Esophagus squamous epithelium (tissue), 5 donors: Measurements from ENCODE around the gene NDUFS4. TPM values are rescaled to one million over a fixed set of nuclear protein-coding genes. Genes with fewer than 3 reads are reported as not detected.

ENCODE experiments used
- DNase-seq: peaks from one replicate; lab custom pipeline; 2025; lab: John Stamatoyannopoulos, UW
- H3K27ac ChIP-seq, 4 donors: fragments of 200-600 bp; sonication (generic); one replicate each; pipeline ENCODE4 v1.5.1; 2016 to 2019; ENCODE audit warnings: mild to moderate bottlenecking in 1 of 4
- H3K27me3 ChIP-seq, 4 donors: fragments of 200-600 bp; sonication (generic); 1 replicate in 3 of 4; 2 replicates in 1 of 4; pipeline versions ENCODE4 v1.5.1 to v1.6.0; 2017 to 2021; ENCODE audit warnings: antibody characterized with exemption in 1 of 4
- H3K36me3 ChIP-seq, 3 donors: fragments of 200-600 bp; sonication (generic); one replicate each; pipeline ENCODE4 v1.5.1; 2016 to 2019
- H3K4me1 ChIP-seq, 3 donors: fragments of 200-600 bp; sonication (generic); one replicate each; pipeline ENCODE4 v1.5.1; 2017 to 2019
- H3K4me3 ChIP-seq, 4 donors: fragments of 200-600 bp; sonication (generic); 1 replicate in 3 of 4; 2 replicates in 1 of 4; pipeline ENCODE4 v1.5.1; 2016 to 2019; ENCODE audit warnings: mild to moderate bottlenecking in 2 of 4, moderate library complexity in 1 of 4
- H3K9me3 ChIP-seq, 3 donors: fragments of 200-600 bp; sonication (generic); one replicate each; pipeline ENCODE4 v1.5.1; 2016 to 2019
- CTCF ChIP-seq, 6 experiments: fragments of 450-650 bp in 4 of 6; fragments of 200-600 bp in 2 of 6; sonication (generic) in 2 of 6; IDR thresholded peaks; one replicate each; pipeline ENCODE4 v1.5.1; 2016 to 2019; ENCODE audit warnings: antibody characterized with exemption in 6 of 6, mild to moderate bottlenecking in 4 of 6, moderate library complexity in 4 of 6
- POLR2A ChIP-seq, 4 donors: fragments of 450-650 bp; IDR thresholded peaks; one replicate each; pipeline ENCODE4 v1.6.1; 2017; ENCODE audit warnings: antibody characterized with exemption in 4 of 4, mild to moderate bottlenecking in 4 of 4, moderate library complexity in 3 of 4
- WGBS, 2 donors: methylation state at CpG; one replicate each; pipeline ENCODE4 v1.1.5; 2018; 5-methylcytosine and 5-hydroxymethylcytosine counted together
- intact Hi-C: fragments of 100-400 bp; cut with DNase I; formaldehyde crosslinking; loops from one replicate; pipeline ENCODE4 v1.15.0; 2022
- total RNA-seq, 4 donors: library from RNA; depleted of rRNA; stranded (reverse); fragments of >200 nt; gene quantifications; one replicate each; pipeline ENCODE4 v1.1.0, GENCODE V29; 2016
- donor health status: DM: yes; HTN: yes; CAD: no.

NDUFS4 gene
- total RNA-seq, 4 donors from 2014 or later, result 70.8 to 129 (median 89.8) TPM

DNA sequence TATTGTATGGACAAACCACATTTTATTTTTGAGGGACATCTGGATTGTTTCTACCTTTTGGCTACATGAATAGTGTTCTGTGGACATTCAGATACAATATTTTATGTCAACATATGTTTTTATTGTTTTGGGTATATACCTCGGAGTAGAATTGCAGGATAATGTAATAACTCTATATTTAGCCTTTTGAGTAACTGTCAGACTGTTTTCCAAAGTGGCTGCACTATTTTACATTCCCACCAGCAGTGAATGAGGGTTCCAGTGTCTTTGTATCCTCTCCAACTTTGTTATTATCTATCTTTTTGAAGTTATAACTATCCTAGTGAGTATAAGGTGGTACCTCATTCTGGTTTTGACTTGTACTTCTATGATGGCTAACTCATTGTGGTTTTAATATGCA is 11.0 kb downstream of the NDUFS4 start:
- no peak overlapping the region for H3K27ac ChIP-seq
- no peak overlapping the region for H3K4me3 ChIP-seq
- 59 to 60% methylated on average over 1 of the region's 1 CpG for WGBS, 2 donors
- peaks cover 0 to 29% (median 0%) of the 10 kb centered on the region in 3 donors for H3K4me1 ChIP-seq
- H3K9me3 ChIP-seq, result no peaks in the 10 kb centered on the region
- no peaks in the 10 kb centered on the region for H3K27me3 ChIP-seq
- DNase-seq, result no peak
- TF ChIP-seq CTCF (IDR thresholded peaks at IDR 0.05), result no peak
- no peak for TF ChIP-seq POLR2A (IDR thresholded peaks at IDR 0.05)
- H3K36me3 ChIP-seq, result no peaks in the 10 kb centered on the region
- intact Hi-C loops, result no loop called here

DNA sequence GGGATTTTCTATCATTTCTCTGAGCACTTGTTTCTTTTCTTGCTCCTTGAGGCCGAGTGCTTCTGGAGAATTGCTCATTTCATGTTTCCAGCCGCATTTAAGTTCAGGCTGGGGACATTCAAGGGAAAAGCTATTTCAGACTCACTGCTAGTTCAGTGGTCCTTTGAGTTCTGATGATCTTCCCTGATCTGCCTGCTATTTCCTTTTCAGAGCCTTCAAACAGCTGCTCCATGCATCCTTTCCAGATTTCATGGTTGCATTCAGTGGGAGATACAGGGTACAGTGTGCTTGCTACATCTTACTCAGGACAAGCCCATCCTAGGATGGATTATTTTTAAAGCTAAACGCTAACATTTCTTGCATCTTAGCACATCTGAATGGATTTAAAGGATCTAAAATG is 14.7 kb downstream of the NDUFS4 start:
- Histone ChIP-seq H3K9me3 (no peaks in the 10 kb centered on the region), H3K27ac (no peak overlapping the region), H3K4me3 (no peak overlapping the region), H3K36me3 (no peaks in the 10 kb centered on the region), H3K4me1 (peaks cover 0 to 11% (median 0%) of the 10 kb centered on the region in 3 donors), H3K27me3 (no peaks in the 10 kb centered on the region)
- 71 to 92% methylated on average over 3 of the region's 3 CpGs for WGBS, 2 donors
- intact Hi-C loops, result no loop called here
- TF ChIP-seq CTCF (IDR thresholded peaks at IDR 0.05) (no peak), POLR2A (IDR thresholded peaks at IDR 0.05) (no peak)
- DNase-seq, result no peak

- no peak for DNase-seq
- H3K4me3 ChIP-seq, result no peak overlapping the region
- H3K36me3 ChIP-seq, result no peaks in the 10 kb centered on the region
- no peaks in the 10 kb centered on the region for H3K27me3 ChIP-seq
- no peak overlapping the region for H3K27ac ChIP-seq
- intact Hi-C loops, result no loop called here
- H3K9me3 ChIP-seq, result no peaks in the 10 kb centered on the region
- peaks cover 0 to 11% (median 0%) of the 10 kb centered on the region in 3 donors for H3K4me1 ChIP-seq
- TF ChIP-seq POLR2A (IDR thresholded peaks at IDR 0.05), result no peak
These were observed 15.4 kb downstream of the NDUFS4 start for GRCh38 chr5:53575831-53576230.

DNA sequence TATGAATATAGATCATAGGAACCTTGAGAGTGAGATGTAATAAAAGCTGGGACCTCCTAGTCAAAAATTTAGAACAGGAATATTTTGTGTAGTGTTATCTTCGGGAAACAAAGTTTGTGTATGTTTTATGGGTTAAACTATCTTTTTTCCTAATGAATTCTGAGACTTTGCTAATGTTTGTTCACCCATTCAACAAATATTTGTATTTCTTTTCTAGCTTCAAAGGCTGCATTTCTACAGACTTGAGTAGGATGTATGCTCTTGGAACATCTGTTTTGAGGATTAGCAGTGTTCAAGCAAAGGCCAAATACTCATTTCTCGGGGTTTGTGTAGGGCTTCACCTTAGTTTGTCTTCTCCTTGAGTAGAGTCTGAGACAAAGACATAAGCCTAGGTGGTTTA is 16.2 kb downstream of the NDUFS4 start:
- H3K4me1 ChIP-seq, result peaks cover 0 to 11% (median 0%) of the 10 kb centered on the region in 3 donors
- 74 to 83% methylated on average over 2 of the region's 2 CpGs for WGBS, 2 donors
- H3K27me3 ChIP-seq, result no peaks in the 10 kb centered on the region
- intact Hi-C loops, result no loop called here
- no peak for DNase-seq
- H3K27ac ChIP-seq, result no peak overlapping the region
- no peak overlapping the region for H3K4me3 ChIP-seq
- TF ChIP-seq POLR2A (IDR thresholded peaks at IDR 0.05) (no peak), CTCF (IDR thresholded peaks at IDR 0.05) (no peak)
- H3K9me3 ChIP-seq, result no peaks in the 10 kb centered on the region
- no peaks in the 10 kb centered on the region for H3K36me3 ChIP-seq

- no peaks in the 10 kb centered on the region for H3K36me3 ChIP-seq
- no peak overlapping the region for H3K27ac ChIP-seq
- no peak for DNase-seq
- peaks cover 0 to 11% (median 0%) of the 10 kb centered on the region in 3 donors for H3K4me1 ChIP-seq
- TF ChIP-seq POLR2A (IDR thresholded peaks at IDR 0.05), result no peak
- H3K9me3 ChIP-seq, result no peaks in the 10 kb centered on the region
- no peaks in the 10 kb centered on the region for H3K27me3 ChIP-seq
- WGBS, 2 donors, result 91 to 93% methylated on average over 4 of the region's 4 CpGs
- intact Hi-C loops, result no loop called here
- H3K4me3 ChIP-seq, result no peak overlapping the region
These were observed 18.4 kb downstream of the NDUFS4 start for GRCh38 chr5:53578854-53579253.

GRCh38 chr5:53580547-53580946 is 20.1 kb downstream of the NDUFS4 start:
- intact Hi-C loops, result no loop called here
- no peak overlapping the region for H3K27ac ChIP-seq
- H3K9me3 ChIP-seq, result no peaks in the 10 kb centered on the region
- H3K4me1 ChIP-seq, result peaks cover 0 to 5% (median 0%) of the 10 kb centered on the region in 3 donors
- H3K27me3 ChIP-seq, result no peaks in the 10 kb centered on the region
- 92 to 97% methylated on average over 6 to 7 of the region's 7 CpGs for WGBS, 2 donors
- no peak overlapping the region for H3K4me3 ChIP-seq
- H3K36me3 ChIP-seq, result peaks cover 0 to 6% (median 0%) of the 10 kb centered on the region in 3 donors
- no peak for TF ChIP-seq CTCF (IDR thresholded peaks at IDR 0.05)
- no peak for TF ChIP-seq POLR2A (IDR thresholded peaks at IDR 0.05)
- DNase-seq, result no peak
